NCI-H2107 (cell line): ENCODE measurements around the gene PLEKHS1.

Experiments used
- DNase-seq: peaks from one replicate; lab custom pipeline; 2025; lab: John Stamatoyannopoulos, UW

PLEKHS1 gene

GRCh38 chr10:113751181-113751732, at the start of gene PLEKHS1:
PLEKHS1 (plus strand) TSS chr10:113751682; CDS start chr10:113755278, 3,596 bp downstream.
- no peak for DNase-seq

DNA sequence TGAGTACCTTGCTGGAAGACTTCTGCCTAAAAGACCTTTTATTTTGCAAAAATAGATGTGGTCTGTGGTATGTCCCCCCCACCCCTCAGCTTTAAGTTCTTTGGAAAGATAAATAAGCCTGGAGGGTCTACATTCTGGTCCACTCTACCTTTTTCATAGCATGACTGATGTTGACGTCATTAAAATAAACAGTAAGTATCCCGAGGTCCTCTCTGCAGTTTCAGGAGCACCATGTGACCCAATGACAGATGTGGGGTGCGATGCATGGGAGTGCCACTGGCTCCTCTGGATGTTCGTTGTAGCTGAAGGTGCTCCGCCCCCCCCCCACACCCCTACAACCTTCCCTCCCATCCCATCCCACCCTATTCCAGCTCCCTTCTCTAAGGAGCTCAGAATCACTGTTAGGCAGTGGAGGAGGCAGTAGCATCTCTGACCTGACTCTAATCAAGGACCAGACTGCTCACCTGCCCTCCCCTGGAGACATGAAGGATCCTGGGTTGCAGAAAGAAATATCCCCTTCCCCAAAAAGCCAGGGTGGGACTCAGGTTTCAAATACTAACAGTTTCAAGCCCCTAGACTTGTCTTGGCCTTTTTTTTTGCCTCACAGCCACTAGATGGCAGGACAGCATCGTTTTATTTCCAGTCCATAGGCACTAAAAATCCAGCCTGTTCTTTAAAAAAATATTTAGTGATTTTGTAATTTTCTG, 46.7 kb upstream of the PLEKHS1 start:
- DNase-seq = no peak

- DNase-seq = no peak
These were observed 46.2 kb upstream of the PLEKHS1 start for GRCh38 chr10:113705344-113705652.

DNA sequence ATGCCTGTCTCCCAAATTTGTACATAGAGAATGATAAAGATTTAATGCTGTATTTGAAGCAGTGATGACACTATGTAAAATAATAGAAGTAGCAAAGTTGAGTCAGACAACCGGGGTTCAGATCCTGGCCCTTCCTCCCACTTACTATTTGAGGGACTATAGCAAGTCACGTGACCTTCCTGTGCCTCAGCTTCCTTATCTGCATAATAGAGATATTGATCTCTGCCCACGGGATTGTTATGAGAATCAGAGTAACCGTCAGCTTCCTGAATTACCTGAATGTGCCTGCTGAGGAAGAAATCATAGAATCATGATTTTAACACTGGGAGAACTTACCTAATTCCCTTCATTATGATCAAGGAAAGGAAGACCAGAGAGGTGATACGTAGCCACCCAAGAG, 44.9 kb upstream of the PLEKHS1 start:
- no peak for DNase-seq

GRCh38 chr10:113708640-113709039, 42.8 kb upstream of the PLEKHS1 start:
- no peak for DNase-seq

GRCh38 chr10:113709221-113709838, 42.2 kb upstream of the PLEKHS1 start:
- DNase-seq = no peak

GRCh38 chr10:113711142-113711541, 40.3 kb upstream of the PLEKHS1 start:
- DNase-seq = no peak

- no peak for DNase-seq
These were observed 39.5 kb upstream of the PLEKHS1 start for GRCh38 chr10:113712024-113712423.

- no peak for DNase-seq
These were observed 38.5 kb upstream of the PLEKHS1 start for GRCh38 chr10:113712755-113713639.

DNA sequence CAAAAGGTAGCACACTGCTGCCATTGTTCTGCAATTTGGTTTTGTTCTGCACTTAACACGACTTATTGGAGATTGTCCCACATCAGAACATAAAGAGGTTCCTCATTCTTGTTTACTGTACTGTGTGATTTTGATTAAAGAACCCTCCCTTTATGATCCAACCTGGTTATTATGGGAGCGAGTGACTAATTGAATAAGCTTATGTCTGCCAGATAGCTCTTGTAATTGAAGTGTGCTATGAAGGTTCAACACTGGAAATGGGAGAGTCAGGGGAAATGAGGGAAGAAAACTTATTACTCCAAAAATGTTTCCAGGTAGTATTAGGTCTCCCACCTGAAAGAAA, 37.9 kb upstream of the PLEKHS1 start:
- no peak for DNase-seq

GRCh38 chr10:113716109-113716910, 35.2 kb upstream of the PLEKHS1 start:
- DNase-seq = no peak

DNA sequence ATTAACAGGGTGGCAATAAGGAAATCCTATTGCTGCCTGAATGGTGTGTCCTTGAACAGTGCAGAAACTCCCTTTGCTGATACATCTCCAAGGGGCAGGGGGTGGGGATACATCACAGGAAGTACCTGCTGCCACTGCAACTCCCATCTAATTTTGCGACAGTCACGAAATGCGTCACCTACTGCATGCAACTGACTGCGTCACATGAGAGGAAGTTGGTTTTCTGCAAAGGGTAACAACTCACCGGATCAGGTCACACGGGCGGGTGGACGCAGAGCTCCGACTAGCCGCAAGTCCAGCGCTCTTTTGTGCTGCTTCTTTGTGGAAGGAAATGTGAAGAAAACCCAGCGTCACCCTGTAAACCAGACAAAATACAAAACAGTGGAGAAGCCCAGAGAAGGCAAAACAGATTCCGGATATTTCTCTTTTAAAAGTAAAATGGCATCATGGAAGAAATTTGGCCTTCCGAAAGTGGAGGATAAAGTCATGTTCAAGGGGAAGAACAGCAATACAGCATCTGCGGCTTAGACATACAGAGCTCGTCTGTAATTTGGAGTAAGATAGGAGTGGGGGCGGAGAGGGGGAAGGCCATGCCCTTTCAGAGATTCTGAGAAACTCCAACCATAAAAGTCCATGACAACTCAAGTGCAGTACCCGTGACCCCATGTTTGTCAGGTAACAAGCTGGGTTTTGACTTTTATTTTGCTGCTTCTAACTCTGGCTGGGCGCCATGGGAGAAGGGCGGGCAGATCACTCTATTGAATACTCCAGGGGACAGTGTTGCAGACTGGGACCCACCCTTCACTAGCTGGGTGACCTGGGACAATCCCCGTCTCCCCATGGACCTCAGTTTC, 32.3 kb upstream of the PLEKHS1 start:
- DNase-seq = no peak

GRCh38 chr10:113720386-113720785, 31.1 kb upstream of the PLEKHS1 start:
- no peak for DNase-seq

DNA sequence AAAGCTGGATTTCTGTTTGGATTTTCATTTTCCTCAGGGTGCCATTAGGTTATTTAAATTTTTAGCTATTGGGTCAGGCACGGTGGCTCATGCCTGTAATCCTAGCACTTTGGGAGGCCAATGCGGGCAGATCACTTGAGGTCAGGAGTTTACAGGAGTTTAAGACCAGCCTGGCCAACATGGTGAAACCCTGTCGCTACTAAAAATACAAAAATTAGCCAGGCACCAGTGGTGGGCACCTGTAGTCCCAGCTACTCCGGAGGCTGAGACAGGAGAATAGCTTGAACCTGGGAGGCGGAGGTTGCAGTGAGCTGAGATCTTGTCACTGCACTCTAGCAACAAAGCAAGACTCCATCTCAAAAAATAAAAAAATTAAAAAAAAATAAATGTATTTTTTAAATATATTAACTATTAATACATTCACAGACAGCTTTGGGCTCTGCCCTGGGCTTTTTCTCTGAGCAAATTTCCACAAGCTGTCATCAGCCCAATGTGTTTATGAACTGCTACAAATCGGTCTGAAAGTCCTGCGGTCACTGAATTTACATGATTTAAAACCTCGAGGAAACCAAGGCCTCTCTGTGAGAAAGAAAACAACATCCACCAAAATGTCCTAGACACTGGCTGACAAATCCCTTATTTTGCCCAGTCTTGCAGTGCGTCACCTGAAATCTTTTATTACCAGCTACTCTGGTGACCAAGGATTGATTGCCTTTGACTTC, 19.2 kb upstream of the PLEKHS1 start:
- no peak for DNase-seq

DNA sequence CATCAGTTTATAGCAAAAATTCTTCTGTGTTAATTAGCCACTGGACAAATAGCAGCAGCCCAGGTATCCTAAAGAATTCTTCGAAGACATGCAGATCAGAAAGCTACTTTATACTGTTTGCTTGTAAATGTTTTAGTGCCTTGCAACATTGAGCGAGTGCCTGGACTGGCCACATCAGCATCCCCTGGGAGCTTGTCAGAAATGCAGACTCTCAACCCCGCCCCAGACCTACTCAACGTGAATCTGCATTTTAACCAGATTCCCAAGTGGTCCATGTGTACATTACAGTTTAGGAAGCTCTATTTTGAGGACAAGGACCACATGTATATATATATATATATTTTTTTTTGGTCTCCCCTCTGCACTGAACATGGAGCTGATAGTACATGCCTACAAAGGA, 18.5 kb upstream of the PLEKHS1 start:
- DNase-seq = no peak

- DNase-seq = no peak
These were observed 17.8 kb upstream of the PLEKHS1 start for GRCh38 chr10:113733635-113734034.

GRCh38 chr10:113735913-113736312, 15.6 kb upstream of the PLEKHS1 start:
- peak; percentile 4 for DNase-seq

DNA sequence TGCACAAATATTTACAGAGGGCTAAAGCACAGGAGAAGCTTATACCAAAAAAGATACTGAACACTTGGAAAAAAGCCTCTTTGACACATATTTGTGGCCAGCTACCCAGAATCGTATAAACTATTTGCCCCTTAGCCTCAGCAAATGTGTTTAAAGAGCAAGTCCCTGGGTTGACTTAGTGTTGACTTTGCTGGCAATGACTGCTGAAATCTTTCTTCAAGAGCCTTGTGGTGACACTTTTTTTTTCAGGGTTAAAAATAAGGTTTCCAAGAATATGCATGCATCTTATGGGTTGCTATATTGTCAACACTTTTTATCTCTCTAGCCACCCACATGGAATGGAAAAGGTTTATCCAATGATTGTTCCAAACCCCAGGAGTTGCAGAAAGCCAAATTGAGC, 14.9 kb upstream of the PLEKHS1 start:
- DNase-seq = no peak

GRCh38 chr10:113739031-113739430, 12.5 kb upstream of the PLEKHS1 start:
- DNase-seq = no peak

DNA sequence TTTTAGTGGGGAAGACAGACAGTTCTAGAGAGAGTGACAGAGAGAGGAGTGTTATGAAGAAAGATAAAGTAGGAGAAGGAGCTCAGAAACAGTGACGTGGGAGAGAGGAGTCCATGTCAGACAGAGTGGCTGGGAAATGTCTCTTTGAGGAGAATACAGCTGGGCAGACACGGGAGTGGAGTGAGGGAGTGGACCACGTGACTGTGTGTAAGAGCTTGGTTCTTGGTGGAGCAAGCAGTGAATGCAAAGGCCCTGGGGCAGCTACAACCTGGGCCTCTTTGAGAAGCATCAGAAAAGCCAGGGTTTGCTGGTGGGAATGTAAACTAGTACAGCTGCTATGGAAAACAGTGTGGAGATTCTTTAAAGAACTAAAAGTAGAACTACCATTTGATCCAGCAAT, 11.9 kb upstream of the PLEKHS1 start:
- no peak for DNase-seq
